ENCODE data around the gene PLCB1. TPM values are rescaled to one million over a fixed set of nuclear protein-coding genes. Genes with fewer than 3 reads are reported as not detected.

The PLCB1 gene
- total and polyA plus RNA-seq, 2 of the 4 experiments (the other 2 are of a cell fraction): 5.6 to 16.1 TPM

- no peak overlapping the region for H3K56ac ChIP-seq (ENCODE audit: extremely low read depth, insufficient read depth, low read length)
- in situ Hi-C loops (cut with MboI; ENCODE audit: low sequenced_read_pairs): no loop called here
- no peak overlapping the region for H3K23ac ChIP-seq (ENCODE audit: low read depth, low read length)
- no peak overlapping the region for H4K91ac ChIP-seq (ENCODE audit: insufficient read depth, low read depth, low read length)
- peaks cover 2% of the 10 kb centered on the region; the same call in 1 of the 2 replicates for H3K9me3 ChIP-seq (ENCODE audit: control insufficient read depth, insufficient read depth, low read length)
- peaks cover 9 to 13% of the 10 kb centered on the region in 2 experiments; a peak in 3 of 4 replicates for H3K79me1 ChIP-seq (ENCODE audit: low read depth in 1 of 2, low read length in 2 of 2)
- H2BK15ac ChIP-seq (ENCODE audit: low read depth, low read length): no peak overlapping the region
- H3K27me3 ChIP-seq (ENCODE audit: control insufficient read depth, insufficient read depth, low read length): no peaks in the 10 kb centered on the region
- peaks cover 4% of the 10 kb centered on the region; the same call in 1 of the 2 replicates for H3K4me1 ChIP-seq (ENCODE audit: control insufficient read depth, insufficient read depth, low read length)
- no peak overlapping the region for H2BK20ac ChIP-seq (ENCODE audit: low read depth, low read length)
- H2AFZ ChIP-seq (replicated peaks; ENCODE audit: low read length, poor library complexity): no peak overlapping the region
- no peak overlapping the region for H2AK5ac ChIP-seq (ENCODE audit: low read depth, low read length)
- no peak overlapping the region for H3K4ac ChIP-seq (ENCODE audit: low read depth, low read length)
- no peak overlapping the region for H2BK5ac ChIP-seq (ENCODE audit: low read depth, low read length, poor library complexity, severe bottlenecking)
- intact Hi-C loops (cut with micrococcal nuclease): no loop called here
- H3K18ac ChIP-seq (ENCODE audit: low read depth, low read length): no peak overlapping the region
- H4K20me1 ChIP-seq (ENCODE audit: insufficient read depth, low read length): no peaks in the 10 kb centered on the region
- H2AK9ac ChIP-seq (replicated peaks; ENCODE audit: low read depth, low read length, poor library complexity): no peak overlapping the region
- H3K9ac ChIP-seq (ENCODE audit: low read depth, low read length): no peak overlapping the region
- H3K4me2 ChIP-seq (ENCODE audit: low read depth, low read length): no peak overlapping the region
- no peak for TF ChIP-seq CTCF (conservative IDR thresholded peaks at IDR 0.05; ENCODE audit: low read depth, low read length)
- no peak for TF ChIP-seq RCOR1 (IDR thresholded peaks at IDR 0.05; ENCODE audit: insufficient replicate concordance, low read length)
- TF ChIP-seq CEBPB (IDR thresholded peaks at IDR 0.05; ENCODE audit: low read depth, low read length): no peak
- no peak for TF ChIP-seq BHLHE40 (IDR thresholded peaks at IDR 0.05; ENCODE audit: low read depth, low read length)
- TF ChIP-seq NFE2L2 (IDR thresholded peaks at IDR 0.05; ENCODE audit: low read depth, low read length): no peak
- no peak for TF ChIP-seq POLR2A (IDR thresholded peaks at IDR 0.05; ENCODE audit: low read depth, low read length)
- ChIA-PET POLR2A (ENCODE audit: unreplicated experiment) (no interaction called here), CTCF (no interaction called here)
- no peak overlapping the region for H2BK120ac ChIP-seq (ENCODE audit: low read depth, low read length)
- no peak overlapping the region for H3K4me3 ChIP-seq (ENCODE audit: insufficient read depth, low read depth, low read length)
- no peak for DNase-seq
- BruUV-seq (replicated peaks): no TSS peak
- no peak overlapping the region for H4K5ac ChIP-seq (ENCODE audit: low read depth, low read length)
- no peaks in the 10 kb centered on the region; the same call in 1 of the 2 replicates for H3K9me1 ChIP-seq (ENCODE audit: insufficient read depth, low read length)
- dilution Hi-C loops (cut with HindIII; ENCODE audit: low sequenced_read_pairs, unreplicated experiment): no loop called here
- H3K36me3 ChIP-seq (ENCODE audit: control insufficient read depth, insufficient read depth, low read length): no peaks in the 10 kb centered on the region
- ATAC-seq (ENCODE audit: low read depth): no peak
- WGBS, 2 experiments (ENCODE audit: extremely low coverage in 2 of 2, insufficient read length in 1 of 2): 100% methylated on average over 1 of the region's 5 CpGs; no CpG with 5 or more reads in 1 of the 2 experiments
- no peak overlapping the region for H3K14ac ChIP-seq (replicated peaks; ENCODE audit: low read depth, low read length)
- no peak overlapping the region for H4K8ac ChIP-seq (ENCODE audit: low read depth in 2 of 2, low read length in 2 of 2)
- H3K27ac ChIP-seq (ENCODE audit: insufficient read depth, low read length): no peak overlapping the region
Measured at GRCh38 chr20:8287340-8287739, 155.3 kb downstream of the PLCB1 start.
